ENCODE results near the gene UBR4. TPM values are rescaled to one million over a fixed set of nuclear protein-coding genes. Genes with fewer than 3 reads are reported as not detected.

Gene UBR4
- 118 and 131 TPM in 2 replicates for total RNA-seq (2021)
- long read RNA-seq, partial matches to known transcripts, result 46 of 57 reads
- long read RNA-seq, other reads (novel, unspliced or antisense), result 11 of 57 reads

DNA sequence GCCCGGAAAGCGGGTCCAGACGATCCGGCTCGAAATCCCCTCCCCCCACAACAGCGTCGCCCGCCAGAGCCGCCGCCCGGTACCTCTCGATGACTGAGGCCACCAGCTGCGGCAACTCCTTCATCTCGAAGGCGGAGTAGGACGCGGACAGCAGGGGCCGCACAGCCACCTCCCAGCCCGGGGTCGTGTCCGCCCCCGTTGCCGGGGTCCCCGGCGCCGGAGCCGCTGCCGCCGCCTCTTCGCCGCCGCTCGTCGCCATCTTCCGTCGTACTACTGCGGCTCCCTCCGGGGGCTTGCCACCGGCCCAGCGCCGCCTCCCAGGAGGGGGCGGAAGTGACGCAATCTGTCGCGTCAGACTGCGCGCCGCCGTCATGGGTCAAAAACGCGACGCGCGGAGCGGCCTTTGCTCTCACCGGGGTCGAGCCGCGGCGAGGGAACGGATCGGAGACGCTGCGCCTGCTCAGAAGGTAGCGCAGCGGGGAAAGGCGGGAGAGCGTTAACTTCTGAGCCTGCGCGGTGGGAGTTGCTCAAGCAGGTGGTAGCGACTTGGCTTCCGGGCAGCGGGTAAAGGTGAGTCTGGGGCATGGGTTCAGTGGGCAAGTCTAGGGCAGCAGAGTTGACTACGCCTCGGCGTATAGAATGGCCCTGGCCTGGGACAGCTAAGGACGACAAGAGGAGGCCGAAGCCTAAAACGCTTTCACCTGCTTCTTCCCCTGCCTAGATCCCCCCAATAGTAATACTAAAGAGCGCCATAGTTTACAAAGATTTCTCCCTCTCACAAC, at the start of gene UBR4:
UBR4 (minus strand) TSS at position 277 of the 782 bp plus-strand sequence; CDS start at position 259, 18 bp downstream.
- Histone ChIP-seq H4K91ac (ENCODE audit: insufficient read length, low read depth, low read length) (no peak within 1 kb of the TSS), H3K56ac (ENCODE audit: insufficient read length, low read depth, low read length) (peak within 1 kb of the TSS; percentile 57), H4K8ac (replicated peaks; ENCODE audit: insufficient read length, low read depth, low read length) (no peak within 1 kb of the TSS), H3K4me1 (ENCODE audit: insufficient read depth, low read length) (no peaks in the 10 kb centered on the region; the same call in 1 of the 2 replicates), H3K9ac (ENCODE audit: extremely low read depth, insufficient read length, low read length) (peak within 1 kb of the TSS; percentile 93), H3K27me3 (ENCODE audit: insufficient read depth, low read length) (no peaks in the 10 kb centered on the region), H2BK5ac (ENCODE audit: insufficient read length, low read length) (peak within 1 kb of the TSS; percentile 11), H2AFZ (ENCODE audit: low read length) (no peak within 1 kb of the TSS), H3T11ph (ENCODE audit: low read length) (no peak within 1 kb of the TSS), H3K27ac (ENCODE audit: insufficient read length, low read depth, low read length) (peak within 1 kb of the TSS; percentile 88), H3K23ac (ENCODE audit: insufficient read length, low read depth, low read length) (no peak within 1 kb of the TSS), H4K5ac (ENCODE audit: insufficient read length, low read depth, low read length) (peak within 1 kb of the TSS; percentile 46), H2BK20ac (ENCODE audit: low read depth, low read length, poor library complexity, severe bottlenecking) (no peak within 1 kb of the TSS), H3K4me2 (ENCODE audit: insufficient read depth, insufficient read length, low read length) (peak within 1 kb of the TSS; percentile 99), H2BK15ac (ENCODE audit: low read depth, low read length) (no peak within 1 kb of the TSS), H3K18ac (ENCODE audit: insufficient read length, low read depth, low read length) (peak within 1 kb of the TSS; percentile 97), H3K79me1 (ENCODE audit: insufficient read depth, low read depth, low read length, poor library complexity, severe bottlenecking) (peaks cover 10% of the 10 kb centered on the region), H3K4ac (ENCODE audit: low read depth, low read length) (no peak within 1 kb of the TSS; the same call in 1 of the 2 replicates), H3K14ac (ENCODE audit: insufficient read depth, low read length) (peak within 1 kb of the TSS; percentile 94), H2BK12ac (ENCODE audit: insufficient read length, low read depth, low read length) (no peak within 1 kb of the TSS), H2AK5ac (ENCODE audit: insufficient read length, low read length) (no peak within 1 kb of the TSS), H4K20me1 (ENCODE audit: control insufficient read depth, insufficient read depth, insufficient read length) (no peaks in the 10 kb centered on the region), H3K9me3 (ENCODE audit: control insufficient read depth, low read depth, low read length) (no peaks in the 10 kb centered on the region), H3K79me2 (ENCODE audit: insufficient read depth, low read length) (peaks cover 42% of the 10 kb centered on the region), H2BK120ac (ENCODE audit: low read depth, low read length, poor library complexity, severe bottlenecking) (peak within 1 kb of the TSS; percentile 71), H3K23me2 (ENCODE audit: insufficient read length, low read depth, low read length, poor library complexity, severe bottlenecking) (peaks cover 11% of the 10 kb centered on the region)
- no CpG with 5 or more reads among the region's 80 CpGs for WGBS (ENCODE audit: extremely low coverage, insufficient read length, low lambda C conversion rate)
- TF ChIP-seq, protein P1, sequence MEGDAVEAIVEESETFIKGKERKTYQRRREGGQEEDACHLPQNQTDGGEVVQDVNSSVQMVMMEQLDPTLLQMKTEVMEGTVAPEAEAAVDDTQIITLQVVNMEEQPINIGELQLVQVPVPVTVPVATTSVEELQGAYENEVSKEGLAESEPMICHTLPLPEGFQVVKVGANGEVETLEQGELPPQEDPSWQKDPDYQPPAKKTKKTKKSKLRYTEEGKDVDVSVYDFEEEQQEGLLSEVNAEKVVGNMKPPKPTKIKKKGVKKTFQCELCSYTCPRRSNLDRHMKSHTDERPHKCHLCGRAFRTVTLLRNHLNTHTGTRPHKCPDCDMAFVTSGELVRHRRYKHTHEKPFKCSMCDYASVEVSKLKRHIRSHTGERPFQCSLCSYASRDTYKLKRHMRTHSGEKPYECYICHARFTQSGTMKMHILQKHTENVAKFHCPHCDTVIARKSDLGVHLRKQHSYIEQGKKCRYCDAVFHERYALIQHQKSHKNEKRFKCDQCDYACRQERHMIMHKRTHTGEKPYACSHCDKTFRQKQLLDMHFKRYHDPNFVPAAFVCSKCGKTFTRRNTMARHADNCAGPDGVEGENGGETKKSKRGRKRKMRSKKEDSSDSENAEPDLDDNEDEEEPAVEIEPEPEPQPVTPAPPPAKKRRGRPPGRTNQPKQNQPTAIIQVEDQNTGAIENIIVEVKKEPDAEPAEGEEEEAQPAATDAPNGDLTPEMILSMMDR (conservative IDR thresholded peaks at IDR 0.05), result no peak
- H3K9me3 Mint-ChIP-seq, result no peaks in the 10 kb centered on the region
- peak; percentile 96 for DNase-seq
- H3K36me3 Mint-ChIP-seq (ENCODE audit: insufficient read depth in 1 of 3, low read depth in 3 of 3), result peaks cover under 1 to 18% (median 14%) of the 10 kb centered on the region in 3 experiments; a peak in 6 of 7 replicates
- H3K4me1 Mint-ChIP-seq, result peaks cover 27 to 28% of the 10 kb centered on the region in 2 experiments
- H3K27ac Mint-ChIP-seq, result peak within 1 kb of the TSS; percentile 98
- H3K27me3 Mint-ChIP-seq (ENCODE audit: low read depth), result no peaks in the 10 kb centered on the region
- H3K4me3 Mint-ChIP-seq, result peak within 1 kb of the TSS; percentile 82 to 90
